Testis (tissue), 3 donors: ENCODE data around the gene OIP5. TPM values are rescaled to one million over a fixed set of nuclear protein-coding genes. Genes with fewer than 3 reads are reported as not detected.
"Not testable (repeated sequence)": the region's sequence is repeated elsewhere in the genome, so short reads cannot be mapped to it uniquely, and the experiment has no call there.

Experiments
- DNase-seq: peaks from one replicate; pipeline ENCODE4 v3.0.0-alpha.2; 2019
- H3K27ac ChIP-seq, 2 donors: fragments of 200-600 bp; sonication (generic); one replicate each; pipeline ENCODE4 v1.5.1; 2019
- H3K27me3 ChIP-seq: fragments of 200-600 bp; sonication (generic); one replicate; pipeline ENCODE4 v1.5.1; 2019
- H3K36me3 ChIP-seq: fragments of 200-600 bp; sonication (generic); one replicate; pipeline ENCODE4 v1.5.1; 2017; ENCODE audit warnings: low read depth; ENCODE audit errors: missing control alignments
- H3K4me1 ChIP-seq: fragments of 200-600 bp; sonication (generic); one replicate; pipeline ENCODE4 v1.5.1; 2019
- H3K4me3 ChIP-seq, 2 donors: fragments of 200-600 bp; sonication (generic); one replicate each; pipeline ENCODE4 v1.5.1; 2017 to 2019
- H3K9me3 ChIP-seq: fragments of 200-600 bp; sonication (generic); one replicate; pipeline ENCODE4 v1.5.1; 2017
- POLR2A ChIP-seq: fragments of 450-650 bp; IDR thresholded peaks from one replicate; pipeline ENCODE4 v1.6.1; 2017; ENCODE audit warnings: antibody characterized with exemption, mild to moderate bottlenecking, moderate library complexity
- WGBS, 2 donors: methylation state at CpG; one replicate each; pipeline ENCODE4 v1.1.5; 2018; 5-methylcytosine and 5-hydroxymethylcytosine counted together
- intact Hi-C: fragments of 100-400 bp; cut with DNase I; formaldehyde crosslinking; loops from one replicate; pipeline ENCODE4 v1.15.1; 2023; ENCODE audit warnings: low total_unique reads
- polyA plus RNA-seq: library from polyadenylated mRNA; stranded (reverse); fragments of 350-450 nt; fragmentation: Illumina TruSeq; extraction: RNeasy Lipid Tissue Mini Kit (QIAGEN cat#74804); gene quantifications from one replicate; pipeline ENCODE4 v1.2.3, GENCODE V29; 2014; ENCODE audit warnings: low read depth, low replicate concordance; ENCODE audit not compliant: insufficient read depth
- total RNA-seq, 2 donors: library from RNA; depleted of rRNA; stranded (reverse); fragments of >200 nt; gene quantifications; one replicate each; pipeline ENCODE4 v1.2.3, GENCODE V29; 2016
- TF ChIP-seq, protein P1 (sequence below), 3 experiments: fragments of 450-650 bp in 2 of 3; fragments of 200-600 bp in 1 of 3; sonication (generic) in 1 of 3; IDR thresholded peaks; one replicate each; pipeline ENCODE4 v1.5.1; 2016 to 2019; ENCODE audit warnings: antibody characterized with exemption in 3 of 3, mild to moderate bottlenecking in 2 of 3, moderate library complexity in 1 of 3

Gene OIP5
- total and polyA plus RNA-seq, 3 donors from 2014 or later, result 21.2 to 44.8 (median 22.1) TPM

- Histone ChIP-seq H3K9me3 (no peaks in the 10 kb centered on the region), H3K27ac (no peak overlapping the region), H3K4me3 (no peak overlapping the region), H3K4me1 (no peaks in the 10 kb centered on the region), H3K27me3 (no peaks in the 10 kb centered on the region), H3K36me3 (no peaks in the 10 kb centered on the region)
- TF ChIP-seq, protein P1, sequence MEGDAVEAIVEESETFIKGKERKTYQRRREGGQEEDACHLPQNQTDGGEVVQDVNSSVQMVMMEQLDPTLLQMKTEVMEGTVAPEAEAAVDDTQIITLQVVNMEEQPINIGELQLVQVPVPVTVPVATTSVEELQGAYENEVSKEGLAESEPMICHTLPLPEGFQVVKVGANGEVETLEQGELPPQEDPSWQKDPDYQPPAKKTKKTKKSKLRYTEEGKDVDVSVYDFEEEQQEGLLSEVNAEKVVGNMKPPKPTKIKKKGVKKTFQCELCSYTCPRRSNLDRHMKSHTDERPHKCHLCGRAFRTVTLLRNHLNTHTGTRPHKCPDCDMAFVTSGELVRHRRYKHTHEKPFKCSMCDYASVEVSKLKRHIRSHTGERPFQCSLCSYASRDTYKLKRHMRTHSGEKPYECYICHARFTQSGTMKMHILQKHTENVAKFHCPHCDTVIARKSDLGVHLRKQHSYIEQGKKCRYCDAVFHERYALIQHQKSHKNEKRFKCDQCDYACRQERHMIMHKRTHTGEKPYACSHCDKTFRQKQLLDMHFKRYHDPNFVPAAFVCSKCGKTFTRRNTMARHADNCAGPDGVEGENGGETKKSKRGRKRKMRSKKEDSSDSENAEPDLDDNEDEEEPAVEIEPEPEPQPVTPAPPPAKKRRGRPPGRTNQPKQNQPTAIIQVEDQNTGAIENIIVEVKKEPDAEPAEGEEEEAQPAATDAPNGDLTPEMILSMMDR (IDR thresholded peaks at IDR 0.05), result no peak
- TF ChIP-seq POLR2A, result no peak
- 96 to 97% methylated on average over 2 of the region's 2 CpGs for WGBS, 2 donors
- no peak for DNase-seq
- intact Hi-C loops, result no loop called here
These were observed 23.0 kb downstream of the OIP5 start for GRCh38 chr15:41309226-41309905.

DNA sequence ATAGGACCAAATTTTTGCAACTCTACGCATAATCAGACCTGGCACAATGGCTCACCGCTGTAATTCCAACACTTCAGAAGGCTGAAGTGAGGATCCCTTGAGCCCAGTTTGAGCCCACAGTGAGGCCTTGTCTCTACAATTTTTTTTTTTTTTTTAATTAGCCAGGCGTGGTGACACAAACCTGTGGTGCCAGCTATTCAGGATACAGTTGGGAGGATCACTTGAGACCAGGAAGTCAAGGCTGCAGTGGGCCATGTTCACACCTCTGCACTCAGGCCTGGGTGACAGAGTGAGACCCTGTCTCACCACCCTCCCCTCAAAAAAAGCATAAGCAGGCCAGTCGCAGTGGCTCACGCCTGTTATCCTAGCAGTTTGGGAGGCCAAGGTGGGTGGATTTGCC, 24.7 kb downstream of the OIP5 start:
- WGBS, 2 donors, result 92 to 98% methylated on average over 4 to 5 of the region's 5 CpGs
- no peaks in the 10 kb centered on the region for H3K36me3 ChIP-seq
- TF ChIP-seq, protein P1 (IDR thresholded peaks at IDR 0.05), result no peak
- no peak for TF ChIP-seq POLR2A
- no peak overlapping the region for H3K27ac ChIP-seq
- H3K4me3 ChIP-seq, result no peak overlapping the region
- intact Hi-C loops, result no loop called here
- no peaks in the 10 kb centered on the region for H3K27me3 ChIP-seq
- DNase-seq, result no peak
- H3K4me1 ChIP-seq, result no peaks in the 10 kb centered on the region
- no peaks in the 10 kb centered on the region for H3K9me3 ChIP-seq

DNA sequence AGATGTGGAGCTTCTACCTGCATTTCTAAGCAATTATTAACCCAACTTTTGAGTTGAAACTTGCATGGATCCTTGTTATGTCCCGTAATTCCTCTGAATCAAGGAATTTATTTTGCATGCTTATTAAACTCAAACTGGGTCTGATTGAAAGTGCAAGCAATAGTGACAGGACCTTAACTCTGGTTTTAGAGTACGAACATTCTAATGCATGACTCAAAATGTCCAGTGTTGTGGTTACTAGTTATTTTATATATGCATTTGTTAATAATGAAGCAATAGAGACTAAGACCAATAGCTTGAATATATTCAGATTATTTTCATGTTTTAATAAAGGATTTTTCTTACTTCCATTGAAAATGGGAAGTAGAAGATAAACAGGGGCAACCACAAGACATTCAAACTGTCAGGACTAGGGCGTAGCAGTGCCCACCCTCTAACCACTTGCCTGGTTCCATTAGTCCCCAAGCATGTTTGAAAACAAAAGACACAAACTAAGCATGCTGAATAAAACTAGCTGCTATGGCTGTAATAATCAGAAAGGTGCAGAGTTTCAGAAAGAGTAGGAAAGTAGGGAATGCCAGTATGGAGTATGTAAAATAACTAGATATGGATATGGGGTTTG, 28.1 kb downstream of the OIP5 start:
- no peak for TF ChIP-seq POLR2A
- TF ChIP-seq, protein P1 (IDR thresholded peaks at IDR 0.05), result no peak
- no peaks in the 10 kb centered on the region for H3K4me1 ChIP-seq
- H3K36me3 ChIP-seq, result no peaks in the 10 kb centered on the region
- H3K27me3 ChIP-seq, result no peaks in the 10 kb centered on the region
- WGBS, 2 donors, result 92 to 94% methylated on average over 3 of the region's 3 CpGs
- no peaks in the 10 kb centered on the region for H3K9me3 ChIP-seq
- DNase-seq, result no peak
- intact Hi-C loops, result no loop called here
- no peak overlapping the region for H3K4me3 ChIP-seq
- no peak overlapping the region for H3K27ac ChIP-seq

DNA sequence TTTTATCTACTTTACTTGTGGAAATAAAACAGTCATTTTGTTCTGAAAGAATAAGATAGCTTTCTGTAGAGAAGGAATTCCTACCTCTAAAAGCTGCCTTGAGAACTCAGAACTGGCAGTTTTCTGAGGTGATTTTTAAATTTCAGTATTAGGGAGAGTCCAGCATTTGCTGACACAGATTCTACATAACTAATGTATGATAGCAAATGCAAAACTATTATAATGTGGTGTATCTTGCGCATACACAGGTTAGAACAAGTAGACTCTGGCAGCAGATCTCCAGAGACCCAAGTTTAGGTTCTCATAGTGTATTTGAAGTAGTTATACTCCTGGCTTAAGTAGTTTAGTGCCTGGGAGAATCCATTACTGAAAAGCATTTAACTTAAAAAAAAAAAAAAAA, 30.8 kb downstream of the OIP5 start:
- WGBS, 2 donors, result 90 to 100% methylated on average over 1 of the region's 1 CpG
- Histone ChIP-seq H3K27ac (no peak overlapping the region), H3K36me3 (no peaks in the 10 kb centered on the region), H3K27me3 (no peaks in the 10 kb centered on the region), H3K4me1 (no peaks in the 10 kb centered on the region), H3K4me3 (no peak overlapping the region), H3K9me3 (no peaks in the 10 kb centered on the region)
- no peak for DNase-seq
- intact Hi-C loops, result no loop called here
- no peak for TF ChIP-seq POLR2A
- TF ChIP-seq, protein P1 (IDR thresholded peaks at IDR 0.05), result no peak

- DNase-seq, H3K27me3 ChIP-seq, H3K27ac ChIP-seq, H3K9me3 ChIP-seq, H3K36me3 ChIP-seq, H3K4me3 ChIP-seq, intact Hi-C loops, H3K4me1 ChIP-seq: not testable (repeated sequence)
- WGBS, 2 donors, result 95 to 96% methylated on average over 2 of the region's 2 CpGs
These were observed 31.3 kb downstream of the OIP5 start for GRCh38 chr15:41301139-41301538.
